ENCODE data around the gene NCOR1. TPM values are rescaled to one million over a fixed set of nuclear protein-coding genes. Genes with fewer than 3 reads are reported as not detected.

Gene NCOR1
- total and polyA plus RNA-seq, 2 experiments from 2014 or later: 102 to 132 TPM

DNA sequence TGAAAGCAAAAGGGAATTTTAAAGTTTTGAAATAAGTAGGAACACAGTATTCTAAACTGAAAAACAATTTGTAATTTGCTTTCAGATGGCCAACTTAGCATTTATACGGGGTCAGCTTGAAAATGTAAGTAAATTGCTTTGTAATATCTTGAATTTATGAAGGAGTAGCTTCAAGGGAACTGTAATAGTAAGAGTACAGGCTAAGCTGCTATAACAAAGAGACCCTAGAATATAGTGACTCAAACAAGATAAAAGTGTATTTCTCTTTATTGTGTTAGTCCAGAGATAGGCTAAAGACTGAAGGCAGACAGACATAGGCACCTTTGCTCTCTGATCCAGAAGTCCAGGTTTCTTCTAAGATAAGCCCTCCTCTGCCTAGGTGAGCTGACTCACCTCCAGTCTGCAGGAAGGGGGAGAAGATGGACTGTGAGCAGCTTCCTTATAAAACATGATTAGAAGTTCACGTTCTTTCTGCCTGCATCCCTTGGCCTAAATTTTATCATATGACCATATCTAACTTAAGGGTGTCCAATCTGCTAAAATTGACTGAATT, 212.6 kb downstream of the NCOR1 start:
- DNase-seq (ENCODE audit: low spot score): no peak
- H3K9me3 Mint-ChIP-seq: peaks cover 6% of the 10 kb centered on the region

More for the DNA sequence above, 212.6 kb downstream of the NCOR1 start:
- peaks cover 61% of the 10 kb centered on the region for H3K36me3 ChIP-seq (ENCODE audit: insufficient read depth)
- no peak overlapping the region for H3K4me2 ChIP-seq
- H3F3A ChIP-seq (replicated peaks; ENCODE audit: low read depth): no peaks in the 10 kb centered on the region; the same call in 1 of the 2 replicates
- peaks cover 4% of the 10 kb centered on the region for H3K27me3 Mint-ChIP-seq (ENCODE audit: insufficient read depth, low read depth, poor library complexity)
- no peak overlapping the region for H3K27ac Mint-ChIP-seq
- H3K27me3 ChIP-seq (ENCODE audit: insufficient read depth): no peaks in the 10 kb centered on the region
- H3K4me3 Mint-ChIP-seq: no peak overlapping the region
- H3K4me1 Mint-ChIP-seq: peaks cover 12% of the 10 kb centered on the region
- H3K79me2 ChIP-seq (replicated peaks; ENCODE audit: insufficient read depth): peaks cover 35% of the 10 kb centered on the region
- no peak overlapping the region for H3K27ac ChIP-seq (ENCODE audit: low read depth)
- peaks cover 12% of the 10 kb centered on the region for H3K4me1 ChIP-seq (ENCODE audit: insufficient read depth)
- peaks cover 22% of the 10 kb centered on the region for H4K20me1 ChIP-seq (replicated peaks; ENCODE audit: insufficient read depth)
- H3K36me3 Mint-ChIP-seq (ENCODE audit: low read depth): peaks cover 73% of the 10 kb centered on the region
- no peak for ATAC-seq
- H3K9me2 ChIP-seq (ENCODE audit: insufficient read depth): no peaks in the 10 kb centered on the region
- no peak overlapping the region for H2AFZ ChIP-seq
- H3K4me3 ChIP-seq: no peak overlapping the region
- TF ChIP-seq, protein P1, sequence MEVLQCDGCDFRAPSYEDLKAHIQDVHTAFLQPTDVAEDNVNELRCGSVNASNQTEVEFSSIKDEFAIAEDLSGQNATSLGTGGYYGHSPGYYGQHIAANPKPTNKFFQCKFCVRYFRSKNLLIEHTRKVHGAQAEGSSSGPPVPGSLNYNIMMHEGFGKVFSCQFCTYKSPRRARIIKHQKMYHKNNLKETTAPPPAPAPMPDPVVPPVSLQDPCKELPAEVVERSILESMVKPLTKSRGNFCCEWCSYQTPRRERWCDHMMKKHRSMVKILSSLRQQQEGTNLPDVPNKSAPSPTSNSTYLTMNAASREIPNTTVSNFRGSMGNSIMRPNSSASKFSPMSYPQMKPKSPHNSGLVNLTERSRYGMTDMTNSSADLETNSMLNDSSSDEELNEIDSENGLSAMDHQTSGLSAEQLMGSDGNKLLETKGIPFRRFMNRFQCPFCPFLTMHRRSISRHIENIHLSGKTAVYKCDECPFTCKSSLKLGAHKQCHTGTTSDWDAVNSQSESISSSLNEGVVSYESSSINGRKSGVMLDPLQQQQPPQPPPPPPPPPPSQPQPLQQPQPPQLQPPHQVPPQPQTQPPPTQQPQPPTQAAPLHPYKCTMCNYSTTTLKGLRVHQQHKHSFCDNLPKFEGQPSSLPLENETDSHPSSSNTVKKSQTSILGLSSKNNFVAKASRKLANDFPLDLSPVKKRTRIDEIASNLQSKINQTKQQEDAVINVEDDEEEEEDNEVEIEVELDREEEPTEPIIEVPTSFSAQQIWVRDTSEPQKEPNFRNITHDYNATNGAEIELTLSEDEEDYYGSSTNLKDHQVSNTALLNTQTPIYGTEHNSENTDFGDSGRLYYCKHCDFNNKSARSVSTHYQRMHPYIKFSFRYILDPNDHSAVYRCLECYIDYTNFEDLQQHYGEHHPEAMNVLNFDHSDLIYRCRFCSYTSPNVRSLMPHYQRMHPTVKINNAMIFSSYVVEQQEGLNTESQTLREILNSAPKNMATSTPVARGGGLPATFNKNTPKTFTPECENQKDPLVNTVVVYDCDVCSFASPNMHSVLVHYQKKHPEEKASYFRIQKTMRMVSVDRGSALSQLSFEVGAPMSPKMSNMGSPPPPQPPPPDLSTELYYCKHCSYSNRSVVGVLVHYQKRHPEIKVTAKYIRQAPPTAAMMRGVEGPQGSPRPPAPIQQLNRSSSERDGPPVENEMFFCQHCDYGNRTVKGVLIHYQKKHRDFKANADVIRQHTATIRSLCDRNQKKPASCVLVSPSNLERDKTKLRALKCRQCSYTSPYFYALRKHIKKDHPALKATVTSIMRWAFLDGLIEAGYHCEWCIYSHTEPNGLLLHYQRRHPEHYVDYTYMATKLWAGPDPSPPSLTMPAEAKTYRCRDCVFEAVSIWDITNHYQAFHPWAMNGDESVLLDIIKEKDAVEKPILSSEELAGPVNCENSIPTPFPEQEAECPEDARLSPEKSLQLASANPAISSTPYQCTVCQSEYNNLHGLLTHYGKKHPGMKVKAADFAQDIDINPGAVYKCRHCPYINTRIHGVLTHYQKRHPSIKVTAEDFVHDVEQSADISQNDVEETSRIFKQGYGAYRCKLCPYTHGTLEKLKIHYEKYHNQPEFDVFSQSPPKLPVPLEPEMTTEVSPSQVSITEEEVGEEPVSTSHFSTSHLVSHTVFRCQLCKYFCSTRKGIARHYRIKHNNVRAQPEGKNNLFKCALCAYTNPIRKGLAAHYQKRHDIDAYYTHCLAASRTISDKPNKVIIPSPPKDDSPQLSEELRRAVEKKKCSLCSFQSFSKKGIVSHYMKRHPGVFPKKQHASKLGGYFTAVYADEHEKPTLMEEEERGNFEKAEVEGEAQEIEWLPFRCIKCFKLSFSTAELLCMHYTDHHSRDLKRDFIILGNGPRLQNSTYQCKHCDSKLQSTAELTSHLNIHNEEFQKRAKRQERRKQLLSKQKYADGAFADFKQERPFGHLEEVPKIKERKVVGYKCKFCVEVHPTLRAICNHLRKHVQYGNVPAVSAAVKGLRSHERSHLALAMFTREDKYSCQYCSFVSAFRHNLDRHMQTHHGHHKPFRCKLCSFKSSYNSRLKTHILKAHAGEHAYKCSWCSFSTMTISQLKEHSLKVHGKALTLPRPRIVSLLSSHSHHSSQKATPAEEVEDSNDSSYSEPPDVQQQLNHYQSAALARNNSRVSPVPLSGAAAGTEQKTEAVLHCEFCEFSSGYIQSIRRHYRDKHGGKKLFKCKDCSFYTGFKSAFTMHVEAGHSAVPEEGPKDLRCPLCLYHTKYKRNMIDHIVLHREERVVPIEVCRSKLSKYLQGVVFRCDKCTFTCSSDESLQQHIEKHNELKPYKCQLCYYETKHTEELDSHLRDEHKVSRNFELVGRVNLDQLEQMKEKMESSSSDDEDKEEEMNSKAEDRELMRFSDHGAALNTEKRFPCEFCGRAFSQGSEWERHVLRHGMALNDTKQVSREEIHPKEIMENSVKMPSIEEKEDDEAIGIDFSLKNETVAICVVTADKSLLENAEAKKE (CRISPR knock-in tag; IDR thresholded peaks at IDR 0.05): no peak
- TF ChIP-seq STAT1 (IDR thresholded peaks at IDR 0.05; ENCODE audit: unreplicated experiment) (no peak), ZNF114 (CRISPR knock-in tag; IDR thresholded peaks at IDR 0.05) (no peak)

Data from GM23338 (cell line).